Measurements from ENCODE around the gene KLHL15.

KLHL15 gene

GRCh38 chrX:23952984-23953907 is 73.7 kb downstream of the KLHL15 start:
- DNase-seq (ENCODE audit: low read depth) = no peak

- DNase-seq (ENCODE audit: low read depth) = no peak
Observed at GRCh38 chrX:23952391-23952790, 74.6 kb downstream of the KLHL15 start.

GRCh38 chrX:23945206-23945605 is 81.8 kb downstream of the KLHL15 start:
- no peak for DNase-seq (ENCODE audit: low read depth)

GRCh38 chrX:23944234-23944633 is 82.8 kb downstream of the KLHL15 start:
- DNase-seq (ENCODE audit: low read depth) = no peak

GRCh38 chrX:23939203-23939602 is 87.8 kb downstream of the KLHL15 start:
- no peak for DNase-seq (ENCODE audit: low read depth)

GRCh38 chrX:23938690-23939089 is 88.3 kb downstream of the KLHL15 start:
- no peak for DNase-seq (ENCODE audit: low read depth)

GRCh38 chrX:23937100-23937499 is 89.9 kb downstream of the KLHL15 start:
- DNase-seq (ENCODE audit: low read depth) = no peak

GRCh38 chrX:23936180-23936579 is 90.8 kb downstream of the KLHL15 start:
- DNase-seq (ENCODE audit: low read depth) = no peak

- DNase-seq (ENCODE audit: low read depth) = no peak
Observed at GRCh38 chrX:23935106-23935505, 91.9 kb downstream of the KLHL15 start.
